ENCODE measurements around the gene PTRH2. TPM values are rescaled to one million over a fixed set of nuclear protein-coding genes. Genes with fewer than 3 reads are reported as not detected.
"Not testable (repeated sequence)": the region's sequence is repeated elsewhere in the genome, so short reads cannot be mapped to it uniquely, and the experiment has no call there.

Gene PTRH2
- total RNA-seq, 1 experiment from 2014 or later = 48.0 TPM

DNA sequence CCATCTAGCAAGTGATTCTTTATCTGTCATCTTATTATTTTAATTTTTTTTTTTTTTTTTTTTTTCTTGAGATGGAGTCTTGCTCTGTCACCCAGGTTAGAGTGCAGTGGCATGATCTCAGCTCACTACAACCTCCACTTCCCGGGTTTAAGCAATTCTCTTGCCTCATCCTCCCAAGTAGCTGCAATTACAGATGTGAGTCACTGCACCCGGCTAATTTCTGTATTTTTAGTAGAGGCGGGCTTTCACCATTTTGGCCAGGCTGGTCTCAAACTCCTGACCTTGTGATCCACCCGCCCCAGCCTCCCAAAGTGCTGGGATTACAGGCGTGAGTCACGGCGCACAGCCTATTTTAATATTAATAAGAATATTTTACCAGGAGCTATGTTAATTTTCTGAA is 50.6 kb downstream of the PTRH2 start:
- not testable (repeated sequence) for H3K4me1 ChIP-seq (ENCODE audit: low read length); H3K9me3 ChIP-seq (ENCODE audit: low read length); H4K20me1 ChIP-seq (ENCODE audit: insufficient read depth, low read depth, low read length); H3K9me2 ChIP-seq (replicated peaks; ENCODE audit: insufficient read depth, low read length); H3K4me2 ChIP-seq (ENCODE audit: low read depth, low read length, poor library complexity, severe bottlenecking); H3K27me3 ChIP-seq (ENCODE audit: low read length); DNase-seq; H3K27ac ChIP-seq (ENCODE audit: low read length); H3K9ac ChIP-seq (ENCODE audit: low read length); H3K4me3 ChIP-seq (ENCODE audit: low read length); H2AFZ ChIP-seq (ENCODE audit: low read length)
- Histone ChIP-seq H3K36me3 (ENCODE audit: insufficient read depth, low read length) (peaks cover 70% of the 10 kb centered on the region), H3K79me2 (ENCODE audit: low read length) (peaks cover 67% of the 10 kb centered on the region)

DNA sequence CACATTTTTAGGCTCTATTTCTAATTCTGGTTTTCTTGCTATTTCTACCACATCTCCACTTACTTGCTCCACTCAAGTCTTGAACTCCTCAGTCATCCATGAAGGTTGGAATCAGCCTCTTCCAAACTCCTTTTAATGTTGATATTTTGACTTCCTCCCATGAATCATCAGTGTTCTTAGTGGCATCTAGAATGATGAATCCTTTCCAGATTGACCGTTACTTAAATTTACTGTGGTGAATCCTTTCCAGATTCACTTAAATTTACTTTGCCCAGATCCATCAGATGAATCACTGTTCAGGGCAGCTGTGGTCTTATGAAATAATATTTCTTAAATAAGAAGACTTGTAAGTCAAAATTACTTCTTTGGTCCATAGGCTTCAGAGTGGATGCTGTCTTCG is 55.1 kb downstream of the PTRH2 start:
- no peaks in the 10 kb centered on the region for H3K4me1 ChIP-seq (ENCODE audit: low read length)
- no peak overlapping the region for H3K4me3 ChIP-seq (ENCODE audit: low read length)
- no peak overlapping the region for H3K27ac ChIP-seq (ENCODE audit: low read length)
- peaks cover 85% of the 10 kb centered on the region for H3K36me3 ChIP-seq (ENCODE audit: insufficient read depth, low read length)
- no peak overlapping the region for H3K4me2 ChIP-seq (ENCODE audit: low read depth, low read length, poor library complexity, severe bottlenecking)
- no peaks in the 10 kb centered on the region for H3K9me2 ChIP-seq (replicated peaks; ENCODE audit: insufficient read depth, low read length)
- DNase-seq = no peak
- no peak overlapping the region for H3K9ac ChIP-seq (ENCODE audit: low read length)
- H3K79me2 ChIP-seq (ENCODE audit: low read length) = peaks cover 79% of the 10 kb centered on the region
- no peaks in the 10 kb centered on the region for H4K20me1 ChIP-seq (ENCODE audit: insufficient read depth, low read depth, low read length)
- no peak overlapping the region for H2AFZ ChIP-seq (ENCODE audit: low read length)
- H3K9me3 ChIP-seq (ENCODE audit: low read length) = no peaks in the 10 kb centered on the region
- no peaks in the 10 kb centered on the region for H3K27me3 ChIP-seq (ENCODE audit: low read length)

DNA sequence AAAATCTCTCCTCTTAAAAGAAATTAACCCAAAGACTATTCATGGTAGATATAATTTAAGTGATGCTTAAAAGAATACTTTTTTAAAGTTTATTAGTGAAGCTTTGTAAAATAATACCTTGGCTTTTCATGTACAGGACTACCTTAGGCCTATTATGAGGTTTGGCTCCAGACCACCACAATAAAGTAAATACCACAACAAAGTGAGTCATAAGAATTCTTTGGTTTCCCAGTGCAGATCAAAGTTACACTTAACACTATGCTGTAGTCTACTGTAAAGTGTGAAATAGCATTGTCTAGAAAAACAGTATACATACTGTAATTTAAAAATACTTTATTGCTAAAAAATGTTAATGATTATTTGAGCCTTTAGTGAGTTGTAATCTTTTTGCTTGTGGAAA is 55.9 kb downstream of the PTRH2 start:
- Histone ChIP-seq H3K4me2 (ENCODE audit: low read depth, low read length, poor library complexity, severe bottlenecking) (no peak overlapping the region), H4K20me1 (ENCODE audit: insufficient read depth, low read depth, low read length) (no peaks in the 10 kb centered on the region), H3K9me2 (replicated peaks; ENCODE audit: insufficient read depth, low read length) (no peaks in the 10 kb centered on the region), H3K27me3 (ENCODE audit: low read length) (no peaks in the 10 kb centered on the region), H2AFZ (ENCODE audit: low read length) (no peak overlapping the region), H3K4me3 (ENCODE audit: low read length) (no peak overlapping the region), H3K79me2 (ENCODE audit: low read length) (peaks cover 82% of the 10 kb centered on the region), H3K9me3 (ENCODE audit: low read length) (no peaks in the 10 kb centered on the region), H3K4me1 (ENCODE audit: low read length) (no peaks in the 10 kb centered on the region), H3K27ac (ENCODE audit: low read length) (no peak overlapping the region), H3K9ac (ENCODE audit: low read length) (no peak overlapping the region), H3K36me3 (ENCODE audit: insufficient read depth, low read length) (peaks cover 88% of the 10 kb centered on the region)
- DNase-seq = no peak

DNA sequence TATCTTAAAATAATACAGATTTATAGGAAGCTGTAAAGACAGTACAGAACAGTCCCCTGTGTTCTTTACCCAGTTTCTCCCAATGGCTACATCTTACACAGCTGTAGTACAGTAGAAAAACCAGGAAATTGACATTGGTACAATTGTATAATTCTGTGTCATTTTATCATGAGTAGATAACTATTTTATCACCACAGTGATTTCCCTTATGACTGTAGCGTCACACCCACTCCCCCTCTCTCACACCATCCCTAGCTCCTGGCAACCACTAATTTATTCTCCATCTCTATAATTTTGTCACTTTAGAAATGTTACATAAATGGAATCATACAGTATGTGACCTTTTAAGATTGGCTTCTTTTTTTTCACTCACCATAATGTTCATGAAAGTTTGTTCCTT is 56.6 kb downstream of the PTRH2 start:
- Histone ChIP-seq H3K4me1 (ENCODE audit: low read length) (no peaks in the 10 kb centered on the region), H4K20me1 (ENCODE audit: insufficient read depth, low read depth, low read length) (no peaks in the 10 kb centered on the region), H3K4me2 (ENCODE audit: low read depth, low read length, poor library complexity, severe bottlenecking) (no peak overlapping the region), H3K4me3 (ENCODE audit: low read length) (no peak overlapping the region), H3K27ac (ENCODE audit: low read length) (no peak overlapping the region), H3K9me3 (ENCODE audit: low read length) (no peaks in the 10 kb centered on the region), H3K27me3 (ENCODE audit: low read length) (no peaks in the 10 kb centered on the region), H3K9me2 (replicated peaks; ENCODE audit: insufficient read depth, low read length) (no peaks in the 10 kb centered on the region), H2AFZ (ENCODE audit: low read length) (no peak overlapping the region), H3K79me2 (ENCODE audit: low read length) (peaks cover 84% of the 10 kb centered on the region), H3K36me3 (ENCODE audit: insufficient read depth, low read length) (peaks cover 88% of the 10 kb centered on the region), H3K9ac (ENCODE audit: low read length) (no peak overlapping the region)
- no peak for DNase-seq

DNA sequence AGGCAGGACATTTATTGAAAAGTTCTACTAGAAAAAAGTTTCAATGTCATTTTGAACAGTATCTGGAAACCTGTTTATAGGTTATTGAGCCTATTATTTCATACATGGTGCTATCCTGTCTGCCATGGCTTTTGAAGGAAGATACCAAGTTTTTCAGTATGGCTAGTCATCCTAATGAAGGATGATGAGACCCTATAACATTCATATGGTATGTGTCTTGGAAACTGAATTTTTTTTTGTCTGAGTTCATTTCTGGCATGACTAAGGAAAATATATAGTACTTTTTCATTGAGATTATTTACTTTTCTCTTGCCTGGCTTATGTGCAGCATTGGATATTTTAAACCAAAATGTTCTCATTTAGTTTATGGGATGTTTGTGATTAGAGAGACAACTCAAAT is 57.3 kb downstream of the PTRH2 start:
- H3K4me3 ChIP-seq (ENCODE audit: low read length) = no peak overlapping the region
- H3K36me3 ChIP-seq (ENCODE audit: insufficient read depth, low read length) = peaks cover 88% of the 10 kb centered on the region
- H3K4me1 ChIP-seq (ENCODE audit: low read length) = no peaks in the 10 kb centered on the region
- no peak for DNase-seq
- no peak overlapping the region for H3K4me2 ChIP-seq (ENCODE audit: low read depth, low read length, poor library complexity, severe bottlenecking)
- H3K9me3 ChIP-seq (ENCODE audit: low read length) = no peaks in the 10 kb centered on the region
- no peaks in the 10 kb centered on the region for H3K27me3 ChIP-seq (ENCODE audit: low read length)
- H3K79me2 ChIP-seq (ENCODE audit: low read length) = peaks cover 84% of the 10 kb centered on the region
- H4K20me1 ChIP-seq (ENCODE audit: insufficient read depth, low read depth, low read length) = no peaks in the 10 kb centered on the region
- H2AFZ ChIP-seq (ENCODE audit: low read length) = no peak overlapping the region
- H3K9me2 ChIP-seq (replicated peaks; ENCODE audit: insufficient read depth, low read length) = no peaks in the 10 kb centered on the region
- H3K9ac ChIP-seq (ENCODE audit: low read length) = no peak overlapping the region
- no peak overlapping the region for H3K27ac ChIP-seq (ENCODE audit: low read length)

Other genes with a start within 250 kb of the PTRH2 start
- 51.8 and 58.7 TPM in 2 replicates for gene DHX40, start 141.8 kb downstream of the PTRH2 start, total RNA-seq (2014; rRNA removed; shearing (Covaris generic); ENCODE audit: low replicate concordance)
- gene CLTC, start 87.5 kb downstream of the PTRH2 start, total RNA-seq (2014; rRNA removed; shearing (Covaris generic); ENCODE audit: low replicate concordance) = 85.0 and 162 TPM in 2 replicates
- gene VMP1, start 224 bp upstream of the PTRH2 start, total RNA-seq (2014; rRNA removed; shearing (Covaris generic); ENCODE audit: low replicate concordance) = 34.3 and 69.4 TPM in 2 replicates
- gene TUBD1, start 185.5 kb upstream of the PTRH2 start, total RNA-seq (2014; rRNA removed; shearing (Covaris generic); ENCODE audit: low replicate concordance) = 3.1 and 7.3 TPM in 2 replicates
- gene RPS6KB1, start 185.7 kb upstream of the PTRH2 start, total RNA-seq (2014; rRNA removed; shearing (Covaris generic); ENCODE audit: low replicate concordance) = 22.0 and 22.8 TPM in 2 replicates

All from Karpas-422 (cell line).